ENCODE data around the gene KDSR.

DNA sequence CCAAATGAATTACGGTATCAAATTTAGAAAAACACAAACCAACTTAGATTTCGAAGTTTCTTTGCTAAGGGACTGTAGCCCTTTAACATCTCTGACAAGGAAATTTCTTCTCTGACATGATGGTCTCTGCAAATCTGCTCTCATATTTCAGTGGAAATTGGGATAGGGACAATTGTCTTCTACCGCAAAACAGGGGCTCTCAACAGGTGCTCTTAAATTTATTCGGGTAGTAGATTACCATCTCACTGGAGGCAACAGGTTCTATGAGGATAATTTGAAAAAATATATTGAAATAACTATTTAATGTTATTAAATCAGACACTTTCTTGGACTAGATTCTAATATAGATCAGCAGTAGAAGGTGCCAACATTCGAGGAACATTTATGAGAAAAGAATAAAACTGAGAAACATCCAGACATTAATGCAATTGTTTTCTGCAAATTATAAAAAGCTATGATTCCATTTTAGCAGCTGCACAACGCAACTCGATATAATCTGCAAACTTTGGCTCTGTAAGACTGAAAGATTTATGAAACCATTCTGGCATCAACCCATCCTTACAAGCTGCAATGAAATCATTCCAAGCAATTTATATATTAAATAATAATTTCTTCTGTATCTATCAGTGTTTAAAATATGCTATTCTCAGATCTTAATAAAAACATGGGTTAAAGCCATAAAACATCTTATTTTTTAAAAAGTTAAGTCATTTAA lies 37.4 kb downstream of the KDSR start:
- TF ChIP-seq, protein P1, sequence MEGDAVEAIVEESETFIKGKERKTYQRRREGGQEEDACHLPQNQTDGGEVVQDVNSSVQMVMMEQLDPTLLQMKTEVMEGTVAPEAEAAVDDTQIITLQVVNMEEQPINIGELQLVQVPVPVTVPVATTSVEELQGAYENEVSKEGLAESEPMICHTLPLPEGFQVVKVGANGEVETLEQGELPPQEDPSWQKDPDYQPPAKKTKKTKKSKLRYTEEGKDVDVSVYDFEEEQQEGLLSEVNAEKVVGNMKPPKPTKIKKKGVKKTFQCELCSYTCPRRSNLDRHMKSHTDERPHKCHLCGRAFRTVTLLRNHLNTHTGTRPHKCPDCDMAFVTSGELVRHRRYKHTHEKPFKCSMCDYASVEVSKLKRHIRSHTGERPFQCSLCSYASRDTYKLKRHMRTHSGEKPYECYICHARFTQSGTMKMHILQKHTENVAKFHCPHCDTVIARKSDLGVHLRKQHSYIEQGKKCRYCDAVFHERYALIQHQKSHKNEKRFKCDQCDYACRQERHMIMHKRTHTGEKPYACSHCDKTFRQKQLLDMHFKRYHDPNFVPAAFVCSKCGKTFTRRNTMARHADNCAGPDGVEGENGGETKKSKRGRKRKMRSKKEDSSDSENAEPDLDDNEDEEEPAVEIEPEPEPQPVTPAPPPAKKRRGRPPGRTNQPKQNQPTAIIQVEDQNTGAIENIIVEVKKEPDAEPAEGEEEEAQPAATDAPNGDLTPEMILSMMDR (IDR thresholded peaks at IDR 0.05): no peak
- no peak for TF ChIP-seq EP300 (IDR thresholded peaks at IDR 0.05)

Data from tibial nerve (tissue), 4 donors.